ENCODE results near the gene SLC2A4RG. TPM values are rescaled to one million over a fixed set of nuclear protein-coding genes. Genes with fewer than 3 reads are reported as not detected.

SLC2A4RG gene
- total and polyA plus RNA-seq, 2 of the 13 experiments (the other 11 are each of a cell fraction or from before 2014, with no cell fraction given) = 91.4 to 95.9 TPM

DNA sequence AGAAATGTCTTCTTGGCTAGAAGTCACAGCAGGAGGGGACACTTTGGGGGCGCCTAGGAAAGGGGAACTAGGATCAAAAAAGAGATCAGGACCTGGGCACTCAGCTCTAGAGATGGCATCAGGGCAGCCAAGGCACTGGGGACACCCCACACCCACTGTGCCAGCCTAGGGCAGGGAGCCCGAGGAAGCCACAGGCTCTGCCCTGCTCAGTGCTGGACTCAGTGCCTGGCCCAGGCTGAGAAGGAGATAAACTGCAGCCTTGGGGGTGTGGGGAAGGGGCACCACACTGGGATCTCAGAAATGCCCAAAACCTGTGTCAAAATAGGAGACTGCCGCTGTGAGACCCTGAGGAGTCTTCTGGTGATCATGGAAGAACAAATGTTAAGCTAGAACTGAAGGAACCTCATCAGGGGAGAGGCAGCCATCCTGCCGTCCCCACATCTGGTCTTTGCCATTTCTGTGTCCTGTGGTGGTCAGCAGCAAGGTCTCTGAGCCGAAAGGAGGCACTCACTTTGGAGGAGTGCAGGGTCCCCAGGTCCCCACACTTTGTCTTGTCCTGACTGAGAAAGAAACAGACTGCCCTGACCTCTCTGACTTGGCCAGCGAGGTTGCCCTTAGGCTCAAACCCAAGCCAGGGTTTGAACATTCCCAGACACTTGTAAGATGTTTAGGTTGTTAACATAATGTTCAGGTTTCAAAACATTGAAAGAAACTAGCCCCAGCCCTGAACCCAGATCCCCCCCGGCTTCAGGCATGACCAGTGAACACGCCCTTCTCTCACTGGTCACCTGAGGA, 34.1 kb upstream of the SLC2A4RG start:
- H3K9ac ChIP-seq (ENCODE audit: insufficient read depth, low read depth, low read length) = no peak overlapping the region
- intact Hi-C loops (cut with micrococcal nuclease; ENCODE audit: unreplicated experiment) = loop anchor here (2.0 kb wide), 2 partner anchors 35 to 159 kb away; partner anchors contain the start of gene TPD52L2
- H3K79me2 ChIP-seq (ENCODE audit: insufficient read depth, low read length) = peaks cover 42% of the 10 kb centered on the region
- TF ChIP-seq ZMAT3 (CRISPR knock-in tag; conservative IDR thresholded peaks at IDR 0.05) = 0 out of 2 replicates have a peak, but pooled peaks have one; percentile 54
- TF ChIP-seq ATAD3A (CRISPR knock-in tag; IDR thresholded peaks at IDR 0.05) = no peak
- TF ChIP-seq, protein P1, sequence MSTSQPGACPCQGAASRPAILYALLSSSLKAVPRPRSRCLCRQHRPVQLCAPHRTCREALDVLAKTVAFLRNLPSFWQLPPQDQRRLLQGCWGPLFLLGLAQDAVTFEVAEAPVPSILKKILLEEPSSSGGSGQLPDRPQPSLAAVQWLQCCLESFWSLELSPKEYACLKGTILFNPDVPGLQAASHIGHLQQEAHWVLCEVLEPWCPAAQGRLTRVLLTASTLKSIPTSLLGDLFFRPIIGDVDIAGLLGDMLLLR (CRISPR knock-in tag; IDR thresholded peaks at IDR 0.05) = 0 out of 2 replicates have a peak, but pooled peaks have one; percentile 33
- TF ChIP-seq MED8 (CRISPR knock-in tag; IDR thresholded peaks at IDR 0.05; ENCODE audit: insufficient replicate concordance) = peak; percentile 25
- TF ChIP-seq GABPA (IDR thresholded peaks at IDR 0.05; ENCODE audit: low read depth, low read length) = no peak
- TF ChIP-seq GABPA (CRISPR knock-in tag; IDR thresholded peaks at IDR 0.05; ENCODE audit: low read depth) = no peak
- H3K9me3 ChIP-seq (ENCODE audit: low read length) = no peaks in the 10 kb centered on the region
- H2AFZ ChIP-seq (ENCODE audit: low read length) = no peak overlapping the region
- WGBS (ENCODE audit: low lambda C conversion rate) = 91% methylated on average over 8 of the region's 8 CpGs
- no TSS peak for BruUV-seq (replicated peaks)
- no peak overlapping the region for H3K27ac ChIP-seq (ENCODE audit: extremely low read length, insufficient read depth, low read length)
- CTCF ChIA-PET (ENCODE audit: low intra/inter-chr PET ratio, low total read pairs) = interaction anchor here (1.7 to 3.2 kb wide), 2 partner anchors 153 to 159 kb away, joined by 5 to 15 read pairs; partner anchors contain the start of gene TPD52L2
- no peak for FAIRE-seq
- DNase-seq (ENCODE audit: low spot score) = no peak
- POLR2A ChIA-PET = interaction anchor here (1.2 to 12.4 kb wide), 3 partner anchors 19 to 47 kb away, joined by 3 to 190 read pairs (median 55); partner anchors contain the start of genes LIME1 and SLC2A4RG
- H3K4me3 ChIP-seq (replicated peaks in 1 of 3; ENCODE audit: insufficient read depth in 1 of 3, low read depth in 2 of 3, low read length in 3 of 3) = no peak overlapping the region
- peaks cover 10% of the 10 kb centered on the region; the same call in 1 of the 2 replicates for H4K20me1 ChIP-seq (ENCODE audit: insufficient read depth, low read length)
- H3K36me3 ChIP-seq (replicated peaks in 1 of 2; ENCODE audit: control insufficient read depth in 1 of 2, insufficient read depth in 2 of 2, low read length in 2 of 2) = peaks cover 20 to 43% of the 10 kb centered on the region in 2 experiments
- H3K4me1 ChIP-seq (ENCODE audit: insufficient read depth, low read length) = peaks cover 29% of the 10 kb centered on the region
- ATAC-seq = no peak
- no peaks in the 10 kb centered on the region; a peak in 1 of 5 replicates for H3K27me3 ChIP-seq (ENCODE audit: control insufficient read depth in 1 of 2, insufficient read depth in 2 of 2, low read length in 2 of 2)
- in situ Hi-C loops (cut with HindIII; ENCODE audit: extremely low pct_ligation_motif_present, low pct_unique_long_range_greater_than_20kb) = loop anchor here (5.0 to 10.0 kb wide), 3 partner anchors 37 to 152 kb away; no protein-coding TSS in a partner anchor
- H3K4me2 ChIP-seq (ENCODE audit: low read depth, low read length) = no peak overlapping the region

All from HepG2 (cell line).